NAMALWA (cell line): Measurements from ENCODE around the gene ZDHHC18.
A peak's percentile ranks its signal among the peaks of the same experiment; 100 is the strongest.

Experiments used
- DNase-seq: peaks from one replicate; pipeline ENCODE4 v3.0.0-alpha.2; 2015; ENCODE audit warnings: low spot score

Gene ZDHHC18

GRCh38 chr1:26826261-26827105, at the start of gene ZDHHC18:
Gene ZDHHC18, plus strand, starts transcription at chr1:26826688. Its CDS starts 117 bp downstream, at chr1:26826805.
- DNase-seq = peak; percentile 65

DNA sequence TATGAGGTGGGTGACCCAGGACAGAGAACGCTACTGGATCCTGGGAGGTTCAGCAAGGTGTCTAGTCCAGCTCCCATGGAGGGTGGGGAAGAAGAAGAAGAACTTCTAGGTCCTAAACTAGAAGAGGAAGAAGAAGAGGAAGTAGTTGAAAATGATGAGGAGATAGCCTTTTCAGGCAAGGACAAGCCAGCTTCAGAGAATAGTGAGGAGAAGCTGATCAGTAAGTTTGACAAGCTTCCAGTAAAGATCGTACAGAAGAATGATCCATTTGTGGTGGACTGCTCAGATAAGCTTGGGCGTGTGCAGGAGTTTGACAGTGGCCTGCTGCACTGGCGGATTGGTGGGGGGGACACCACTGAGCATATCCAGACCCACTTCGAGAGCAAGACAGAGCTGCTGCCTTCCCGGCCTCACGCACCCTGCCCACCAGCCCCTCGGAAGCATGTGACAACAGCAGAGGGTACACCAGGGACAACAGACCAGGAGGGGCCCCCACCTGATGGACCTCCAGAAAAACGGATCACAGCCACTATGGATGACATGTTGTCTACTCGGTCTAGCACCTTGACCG, 47.3 kb upstream of the ZDHHC18 start:
- DNase-seq = no peak

DNA sequence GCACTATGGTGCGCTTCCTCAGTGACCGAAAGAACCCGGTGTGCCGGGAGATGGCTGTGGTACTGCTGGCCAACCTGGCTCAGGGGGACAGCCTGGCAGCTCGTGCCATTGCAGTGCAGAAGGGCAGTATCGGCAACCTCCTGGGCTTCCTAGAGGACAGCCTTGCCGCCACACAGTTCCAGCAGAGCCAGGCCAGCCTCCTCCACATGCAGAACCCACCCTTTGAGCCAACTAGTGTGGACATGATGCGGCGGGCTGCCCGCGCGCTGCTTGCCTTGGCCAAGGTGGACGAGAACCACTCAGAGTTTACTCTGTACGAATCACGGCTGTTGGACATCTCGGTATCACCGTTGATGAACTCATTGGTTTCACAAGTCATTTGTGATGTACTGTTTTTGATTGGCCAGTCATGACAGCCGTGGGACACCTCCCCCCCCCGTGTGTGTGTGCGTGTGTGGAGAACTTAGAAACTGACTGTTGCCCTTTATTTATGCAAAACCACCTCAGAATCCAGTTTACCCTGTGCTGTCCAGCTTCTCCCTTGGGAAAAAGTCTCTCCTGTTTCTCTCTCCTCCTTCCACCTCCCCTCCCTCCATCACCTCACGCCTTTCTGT, 46.0 kb upstream of the ZDHHC18 start:
- no peak for DNase-seq

DNA sequence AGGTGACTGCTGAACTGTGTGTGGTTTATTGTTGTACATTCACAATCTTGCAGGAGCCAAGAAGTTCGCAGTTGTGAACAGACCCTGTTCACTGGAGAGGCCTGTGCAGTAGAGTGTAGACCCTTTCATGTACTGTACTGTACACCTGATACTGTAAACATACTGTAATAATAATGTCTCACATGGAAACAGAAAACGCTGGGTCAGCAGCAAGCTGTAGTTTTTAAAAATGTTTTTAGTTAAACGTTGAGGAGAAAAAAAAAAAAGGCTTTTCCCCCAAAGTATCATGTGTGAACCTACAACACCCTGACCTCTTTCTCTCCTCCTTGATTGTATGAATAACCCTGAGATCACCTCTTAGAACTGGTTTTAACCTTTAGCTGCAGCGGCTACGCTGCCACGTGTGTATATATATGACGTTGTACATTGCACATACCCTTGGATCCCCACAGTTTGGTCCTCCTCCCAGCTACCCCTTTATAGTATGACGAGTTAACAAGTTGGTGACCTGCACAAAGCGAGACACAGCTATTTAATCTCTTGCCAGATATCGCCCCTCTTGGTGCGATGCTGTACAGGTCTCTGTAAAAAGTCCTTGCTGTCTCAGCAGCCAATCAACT, 45.2 kb upstream of the ZDHHC18 start:
- no peak for DNase-seq

DNA sequence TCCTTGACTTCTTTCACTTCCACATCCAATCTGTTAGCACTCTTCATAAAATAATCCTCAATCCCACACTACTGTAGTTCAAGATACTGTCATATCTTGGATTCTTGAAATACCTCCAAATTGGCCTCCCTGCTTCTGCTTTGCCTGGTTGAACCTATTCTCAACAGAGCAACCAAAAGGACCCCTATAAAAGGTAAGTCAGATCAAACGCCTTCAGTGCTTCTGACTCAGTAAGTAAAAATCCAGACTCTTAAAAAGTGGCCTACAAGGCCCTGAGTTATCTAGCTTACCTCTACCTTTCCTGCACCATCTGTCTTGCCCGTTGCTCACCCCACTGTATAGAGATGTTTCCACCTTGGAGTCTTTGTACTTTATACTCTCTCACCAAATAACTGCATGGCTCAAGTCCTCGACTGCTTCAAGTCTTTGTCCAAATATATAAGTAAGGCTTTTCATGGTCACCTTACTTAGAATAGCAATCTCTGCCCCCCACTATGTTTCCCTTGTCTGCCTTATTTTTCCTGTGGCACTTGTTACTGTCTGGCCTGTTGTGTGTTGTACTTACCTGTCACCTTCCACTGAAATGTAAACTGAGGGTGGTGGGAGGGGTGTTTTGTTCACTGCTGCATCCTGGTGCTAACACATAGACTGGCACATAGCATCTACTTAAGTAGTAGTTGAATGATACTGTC, 43.8 kb upstream of the ZDHHC18 start:
- DNase-seq = no peak

DNA sequence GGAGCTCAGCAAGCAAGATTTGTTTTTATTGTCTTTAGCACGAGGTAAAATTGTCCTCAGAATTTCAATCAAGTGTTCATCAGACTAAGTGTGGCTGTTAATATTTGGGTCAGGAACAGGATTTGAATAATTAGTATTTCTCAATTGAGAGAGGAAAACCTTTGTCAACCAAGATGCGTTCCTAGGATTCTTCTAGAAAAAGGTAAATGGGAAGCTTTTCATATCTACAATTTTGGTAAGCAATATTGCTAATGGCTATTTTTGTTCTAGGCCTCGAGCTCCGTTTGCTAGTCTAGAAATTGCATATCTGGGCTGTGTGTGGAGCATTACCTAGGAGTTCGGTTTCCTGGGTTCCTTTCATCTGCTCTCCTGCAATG, 42.9 kb upstream of the ZDHHC18 start:
- DNase-seq = no peak

- DNase-seq = no peak
Observed at GRCh38 chr1:26784023-26784871, 42.2 kb upstream of the ZDHHC18 start.

- no peak for DNase-seq
Observed at GRCh38 chr1:26784886-26785285, 41.6 kb upstream of the ZDHHC18 start.

- no peak for DNase-seq
Observed at GRCh38 chr1:26785611-26786436, 40.7 kb upstream of the ZDHHC18 start.

DNA sequence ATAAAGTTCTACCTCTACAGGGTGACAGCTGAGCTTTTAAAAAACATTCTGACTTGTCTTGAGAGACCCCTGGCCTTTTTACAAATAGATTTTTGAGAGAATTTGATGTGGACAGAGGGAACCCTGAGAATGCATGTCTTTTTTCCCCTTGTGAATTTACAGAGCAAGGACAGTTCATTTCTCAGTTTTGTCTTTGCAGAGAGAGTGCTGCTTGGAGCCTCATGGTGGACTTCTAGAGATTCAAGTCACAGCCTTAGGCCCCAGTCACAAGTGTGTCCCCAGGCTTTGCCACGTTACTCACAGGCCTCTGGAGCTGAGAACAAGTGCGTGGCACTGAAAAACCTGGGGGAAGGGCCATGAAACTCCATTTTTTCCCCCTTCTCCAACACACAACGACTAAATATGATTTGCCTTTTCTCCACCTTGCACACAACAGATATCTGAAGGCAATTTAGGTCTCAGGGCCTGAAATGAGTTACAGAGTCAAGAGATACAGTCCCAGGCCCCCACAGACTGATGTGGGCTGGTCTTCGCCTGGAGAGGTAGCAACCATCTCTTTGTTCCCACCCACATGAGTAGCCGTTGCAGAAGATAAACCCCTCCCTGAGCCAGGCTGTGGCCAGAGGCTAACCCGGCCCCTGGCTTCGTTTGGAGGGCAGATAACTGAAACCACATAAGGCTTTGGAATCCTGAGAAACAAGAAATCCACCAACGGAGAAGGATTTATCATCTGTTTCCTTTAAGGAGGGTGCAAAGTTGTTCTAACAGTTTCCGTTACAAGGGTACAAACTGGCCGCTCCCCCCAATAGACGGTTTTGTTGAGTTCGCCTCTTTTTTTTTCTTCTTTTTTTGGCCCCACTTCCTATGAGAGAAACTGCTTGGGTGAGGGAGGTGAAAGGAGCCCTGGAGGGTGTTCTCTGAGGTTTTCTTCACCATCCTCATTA, 39.8 kb upstream of the ZDHHC18 start:
- peak; percentile 72 for DNase-seq

DNA sequence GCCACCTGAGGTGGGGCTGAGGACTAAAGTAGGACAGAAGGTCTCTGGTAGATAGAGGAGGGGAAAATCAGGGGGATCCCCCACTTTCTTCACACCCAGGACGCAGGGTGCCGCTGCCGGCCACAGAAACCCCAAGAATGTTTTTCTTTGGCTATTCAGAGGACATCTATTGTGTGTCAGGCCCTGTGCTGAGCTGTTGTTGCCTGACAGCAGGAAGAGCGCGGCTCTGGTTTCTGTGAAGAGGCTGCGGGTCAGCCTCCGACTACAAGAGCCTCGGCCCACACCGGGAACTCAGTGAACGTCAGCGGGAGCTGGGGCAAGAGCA, 39.1 kb upstream of the ZDHHC18 start:
- peak; percentile 79 for DNase-seq

DNA sequence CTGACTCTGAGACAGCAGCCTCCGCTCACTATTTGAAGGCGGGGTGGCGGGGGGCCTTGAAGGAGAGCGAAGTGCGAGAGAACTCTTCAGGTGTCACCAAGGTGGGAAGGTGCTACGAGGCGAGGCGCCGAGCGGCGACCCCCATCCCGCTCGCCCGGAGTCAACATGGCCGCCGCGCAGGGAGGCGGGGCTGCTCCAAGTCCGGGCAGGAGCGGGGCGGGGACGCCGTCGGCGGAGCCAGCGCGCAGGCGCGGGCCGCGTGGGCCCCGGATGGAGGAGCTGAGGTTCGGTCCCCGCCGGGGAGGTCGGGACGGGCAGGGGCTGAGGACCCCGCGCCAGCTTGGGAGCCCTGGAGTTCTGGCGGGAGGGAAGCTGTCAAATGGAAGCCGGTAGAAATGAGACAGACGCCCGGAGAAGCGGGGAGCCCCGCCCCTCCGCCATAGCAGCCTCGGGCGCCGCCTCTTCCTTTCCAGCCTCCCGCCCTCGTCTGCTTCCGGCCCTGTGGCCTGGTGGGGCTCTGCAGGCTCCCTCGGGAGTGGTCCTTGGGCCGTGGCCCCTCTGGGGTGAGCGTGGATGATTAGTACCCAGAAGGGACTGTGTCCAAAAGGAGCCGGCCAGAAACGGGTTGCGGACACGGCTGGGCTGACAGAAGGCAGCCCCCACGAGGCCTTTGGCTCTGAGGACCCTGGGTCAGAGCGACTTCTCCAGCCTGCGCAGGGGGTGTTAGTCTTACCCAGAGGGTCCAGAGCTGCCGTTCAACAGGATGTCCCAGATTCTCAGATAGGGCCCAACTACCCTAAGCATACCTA, 38.6 kb upstream of the ZDHHC18 start, which contains the start of gene PIGV:
Gene PIGV (plus strand): TSS at position 245 of the 809 bp plus-strand sequence. CDS start 2,866 bp downstream, outside the sequence.
- DNase-seq = peak; percentile 89

- no peak for DNase-seq
Observed at GRCh38 chr1:26788515-26788785, 38.0 kb upstream of the ZDHHC18 start.

DNA sequence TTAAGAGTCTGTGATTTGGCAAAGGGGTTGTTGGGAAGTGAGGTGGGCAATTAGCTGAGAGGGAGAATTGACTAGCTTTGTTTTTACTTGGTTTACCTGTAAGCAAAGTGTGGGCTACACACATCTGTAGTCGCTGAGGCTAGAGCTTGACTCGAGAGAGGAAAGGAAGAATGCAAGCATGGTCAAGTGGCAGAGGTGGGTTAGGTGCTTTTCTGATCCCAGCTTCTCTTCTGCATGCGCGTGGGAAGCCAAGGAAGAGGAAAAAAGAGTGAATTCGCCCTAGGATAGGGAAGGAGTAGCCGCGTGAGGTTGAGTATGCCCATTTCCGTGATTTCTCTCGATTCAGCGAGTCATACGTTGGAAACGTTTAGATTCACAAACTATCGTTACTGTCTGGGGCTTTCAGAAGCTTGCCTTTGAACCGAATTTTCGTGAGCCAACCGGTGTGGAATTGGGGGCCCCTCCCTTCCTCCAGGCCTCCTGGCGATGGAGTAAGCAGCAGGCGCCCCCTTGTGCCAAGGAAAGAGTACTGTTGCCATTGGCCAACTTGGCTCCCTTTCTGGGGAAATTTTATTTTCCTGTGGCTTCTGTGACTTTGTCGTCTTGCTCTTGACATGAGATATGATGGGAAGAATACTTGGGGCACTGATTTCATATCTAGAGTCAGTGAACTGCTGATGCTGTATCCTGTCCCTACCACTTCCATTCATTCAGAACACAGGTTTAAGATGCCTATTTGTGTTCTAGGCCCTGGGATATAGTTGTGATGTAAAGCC, 37.5 kb upstream of the ZDHHC18 start:
- DNase-seq = peak; percentile 93

GRCh38 chr1:26789612-26789865, 36.9 kb upstream of the ZDHHC18 start:
- DNase-seq = no peak

DNA sequence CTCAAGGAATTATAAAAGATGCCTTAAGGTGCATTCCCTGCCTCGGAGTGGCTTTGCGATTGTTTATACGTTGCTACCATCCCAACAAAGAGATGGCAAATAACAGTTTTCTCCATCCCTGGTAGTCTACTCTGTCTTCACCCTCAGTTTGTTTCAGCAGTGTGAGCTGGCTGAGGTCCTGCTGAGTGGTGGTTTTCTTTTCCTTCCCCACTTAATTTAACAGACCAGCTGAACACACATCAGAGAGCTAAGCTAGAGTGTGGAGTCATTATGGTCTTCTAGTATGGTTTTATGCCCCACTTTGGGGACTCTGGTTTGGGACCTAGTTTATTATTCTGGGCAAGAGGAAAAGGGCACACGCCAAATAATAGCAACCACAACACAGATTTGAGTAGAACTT, 36.6 kb upstream of the ZDHHC18 start:
- DNase-seq = no peak

DNA sequence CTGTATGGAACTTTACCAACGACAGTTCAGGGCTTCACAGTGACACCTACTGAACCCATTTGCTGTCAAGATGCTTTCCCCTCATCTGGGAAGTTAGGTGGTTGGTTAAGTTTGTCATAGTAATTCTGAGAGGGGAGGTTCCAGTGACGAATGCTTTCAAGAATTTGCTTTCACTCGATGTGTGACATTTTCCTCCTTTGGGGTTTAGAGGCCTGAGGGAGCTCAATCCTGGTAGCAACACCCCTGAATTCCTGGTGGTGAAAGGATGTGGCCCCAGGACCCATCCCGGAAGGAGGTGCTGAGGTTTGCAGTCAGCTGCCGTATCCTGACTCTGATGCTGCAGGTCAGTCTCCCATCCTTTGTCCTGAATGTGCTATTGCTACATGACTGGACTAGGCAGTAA, 35.9 kb upstream of the ZDHHC18 start:
- no peak for DNase-seq

DNA sequence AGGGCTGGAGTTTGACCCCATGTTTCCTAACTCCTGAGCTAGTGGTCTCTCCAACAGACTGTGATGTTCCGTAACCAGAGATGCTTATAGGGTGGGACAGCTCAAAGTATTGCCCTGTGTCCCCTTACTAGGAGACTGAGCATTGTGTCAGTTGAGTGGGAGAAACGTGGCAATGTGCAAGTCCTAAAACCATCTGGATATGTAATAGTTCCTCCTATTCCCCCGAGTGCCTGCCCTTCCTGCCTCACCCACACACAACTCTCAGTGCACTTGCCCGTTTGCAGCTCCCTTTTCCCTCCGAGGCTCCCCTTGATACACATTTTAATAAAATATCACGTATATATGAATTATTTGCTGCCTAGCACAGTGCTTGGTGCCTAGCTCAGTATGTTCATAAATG, 35.3 kb upstream of the ZDHHC18 start:
- no peak for DNase-seq
